Prostate gland (tissue), 2 donors: Measurements from ENCODE around the gene STARD9.

ENCODE experiments used
- POLR2A ChIP-seq: fragments of 450-650 bp; IDR thresholded peaks from one replicate; pipeline ENCODE4 v1.6.1; 2016; ENCODE audit warnings: antibody characterized with exemption, mild to moderate bottlenecking
- TF ChIP-seq, protein P1 (sequence below), 4 experiments: fragments of 200-600 bp in 2 of 4; fragments of 450-650 bp in 2 of 4; sonication (generic) in 2 of 4; IDR thresholded peaks; 1 replicate in 3 of 4; 2 replicates in 1 of 4; pipeline ENCODE4 v1.5.1; 2016 to 2019; ENCODE audit warnings: antibody characterized with exemption in 4 of 4, mild to moderate bottlenecking in 2 of 4, moderate library complexity in 2 of 4

DNA sequence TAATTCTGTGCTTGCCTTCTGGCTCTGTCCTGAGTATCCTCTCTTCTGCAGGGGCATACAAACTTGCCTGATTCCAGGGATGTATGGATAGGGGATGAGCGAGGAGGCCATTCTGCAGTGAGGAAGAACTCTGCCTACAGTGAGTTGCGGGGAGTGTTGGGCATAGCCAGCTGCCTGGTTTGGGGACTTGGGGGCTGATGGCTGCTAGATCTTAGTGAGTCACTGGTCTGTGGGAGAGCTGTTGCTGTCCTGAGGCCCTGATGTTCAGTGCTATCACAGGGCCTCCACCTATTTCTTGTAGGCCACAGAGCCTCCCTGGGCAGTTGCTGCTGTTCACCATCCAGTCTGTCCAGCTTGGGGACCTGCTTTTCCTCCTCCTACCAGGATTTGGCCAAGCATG lies 141.2 kb downstream of the STARD9 start:
- TF ChIP-seq, protein P1, sequence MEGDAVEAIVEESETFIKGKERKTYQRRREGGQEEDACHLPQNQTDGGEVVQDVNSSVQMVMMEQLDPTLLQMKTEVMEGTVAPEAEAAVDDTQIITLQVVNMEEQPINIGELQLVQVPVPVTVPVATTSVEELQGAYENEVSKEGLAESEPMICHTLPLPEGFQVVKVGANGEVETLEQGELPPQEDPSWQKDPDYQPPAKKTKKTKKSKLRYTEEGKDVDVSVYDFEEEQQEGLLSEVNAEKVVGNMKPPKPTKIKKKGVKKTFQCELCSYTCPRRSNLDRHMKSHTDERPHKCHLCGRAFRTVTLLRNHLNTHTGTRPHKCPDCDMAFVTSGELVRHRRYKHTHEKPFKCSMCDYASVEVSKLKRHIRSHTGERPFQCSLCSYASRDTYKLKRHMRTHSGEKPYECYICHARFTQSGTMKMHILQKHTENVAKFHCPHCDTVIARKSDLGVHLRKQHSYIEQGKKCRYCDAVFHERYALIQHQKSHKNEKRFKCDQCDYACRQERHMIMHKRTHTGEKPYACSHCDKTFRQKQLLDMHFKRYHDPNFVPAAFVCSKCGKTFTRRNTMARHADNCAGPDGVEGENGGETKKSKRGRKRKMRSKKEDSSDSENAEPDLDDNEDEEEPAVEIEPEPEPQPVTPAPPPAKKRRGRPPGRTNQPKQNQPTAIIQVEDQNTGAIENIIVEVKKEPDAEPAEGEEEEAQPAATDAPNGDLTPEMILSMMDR (IDR thresholded peaks at IDR 0.05) = no peak
- no peak for TF ChIP-seq POLR2A
